B cell (primary cell): ENCODE measurements around the gene PPP4R3A.

ENCODE experiments used
- EZH2 ChIP-seq: IDR thresholded peaks from 2 replicates; pipeline ENCODE4 v1.6.1; 2012; ENCODE audit warnings: borderline replicate concordance, low read depth, mild to moderate bottlenecking, moderate library complexity, low read length; ENCODE audit not compliant: insufficient read depth, poor library complexity, severe bottlenecking
- TF ChIP-seq, protein P1 (sequence below): fragments of 200-600 bp; IDR thresholded peaks from one replicate; pipeline ENCODE4 v1.8.0; 2022; ENCODE audit warnings: antibody characterized with exemption, mild to moderate bottlenecking

DNA sequence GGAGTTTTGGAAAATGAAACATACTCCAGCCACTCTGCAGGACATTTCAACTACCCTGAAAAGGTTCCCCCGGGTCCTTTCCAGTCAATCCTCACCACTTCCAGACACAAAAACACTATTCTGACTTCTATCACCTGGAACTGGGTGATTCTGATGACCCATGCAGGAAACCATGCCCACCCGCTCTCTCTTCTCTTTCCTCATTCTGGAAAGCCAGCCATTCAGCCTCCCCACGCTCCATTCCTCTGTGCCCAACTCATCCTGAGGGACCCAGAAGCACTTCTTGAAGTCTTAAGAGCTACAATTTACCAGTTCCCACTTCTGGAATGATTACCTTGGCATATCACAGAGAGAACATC lies 95.7 kb downstream of the PPP4R3A start:
- TF ChIP-seq, protein P1, sequence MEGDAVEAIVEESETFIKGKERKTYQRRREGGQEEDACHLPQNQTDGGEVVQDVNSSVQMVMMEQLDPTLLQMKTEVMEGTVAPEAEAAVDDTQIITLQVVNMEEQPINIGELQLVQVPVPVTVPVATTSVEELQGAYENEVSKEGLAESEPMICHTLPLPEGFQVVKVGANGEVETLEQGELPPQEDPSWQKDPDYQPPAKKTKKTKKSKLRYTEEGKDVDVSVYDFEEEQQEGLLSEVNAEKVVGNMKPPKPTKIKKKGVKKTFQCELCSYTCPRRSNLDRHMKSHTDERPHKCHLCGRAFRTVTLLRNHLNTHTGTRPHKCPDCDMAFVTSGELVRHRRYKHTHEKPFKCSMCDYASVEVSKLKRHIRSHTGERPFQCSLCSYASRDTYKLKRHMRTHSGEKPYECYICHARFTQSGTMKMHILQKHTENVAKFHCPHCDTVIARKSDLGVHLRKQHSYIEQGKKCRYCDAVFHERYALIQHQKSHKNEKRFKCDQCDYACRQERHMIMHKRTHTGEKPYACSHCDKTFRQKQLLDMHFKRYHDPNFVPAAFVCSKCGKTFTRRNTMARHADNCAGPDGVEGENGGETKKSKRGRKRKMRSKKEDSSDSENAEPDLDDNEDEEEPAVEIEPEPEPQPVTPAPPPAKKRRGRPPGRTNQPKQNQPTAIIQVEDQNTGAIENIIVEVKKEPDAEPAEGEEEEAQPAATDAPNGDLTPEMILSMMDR, result no peak
- no peak for TF ChIP-seq EZH2
